HG02884 (cell line): ENCODE results near the gene PEMT.

Source experiments
- ATAC-seq: cut with Tn5 transposase; IDR thresholded peaks from one replicate; pipeline ENCODE4 v1.9.1; 2021; ENCODE audit warnings: mild to moderate bottlenecking, moderate library complexity; ENCODE audit not compliant: unreplicated experiment

The PEMT gene

GRCh38 chr17:17537311-17538099 lies 54.0 kb downstream of the PEMT start:
- no peak for ATAC-seq

- ATAC-seq, result no peak
Observed at GRCh38 chr17:17536702-17537101, 54.8 kb downstream of the PEMT start.

- ATAC-seq, result no peak
Observed at GRCh38 chr17:17535957-17536356, 55.6 kb downstream of the PEMT start.

- no peak for ATAC-seq
Observed at GRCh38 chr17:17533901-17534441, 57.5 kb downstream of the PEMT start.

GRCh38 chr17:17532991-17533390 lies 58.5 kb downstream of the PEMT start:
- no peak for ATAC-seq

GRCh38 chr17:17531156-17531555 lies 60.4 kb downstream of the PEMT start:
- no peak for ATAC-seq

GRCh38 chr17:17528696-17529652 lies 62.5 kb downstream of the PEMT start:
- no peak for ATAC-seq

GRCh38 chr17:17527956-17528500 lies 63.5 kb downstream of the PEMT start:
- no peak for ATAC-seq

GRCh38 chr17:17527534-17527933 lies 64.0 kb downstream of the PEMT start:
- no peak for ATAC-seq

GRCh38 chr17:17526369-17526768 lies 65.1 kb downstream of the PEMT start:
- ATAC-seq, result no peak

GRCh38 chr17:17525956-17526355 lies 65.6 kb downstream of the PEMT start:
- ATAC-seq, result no peak

GRCh38 chr17:17525311-17525710 lies 66.2 kb downstream of the PEMT start:
- no peak for ATAC-seq

- ATAC-seq, result no peak
Observed at GRCh38 chr17:17523731-17524490, 67.6 kb downstream of the PEMT start.

- no peak for ATAC-seq
Observed at GRCh38 chr17:17523001-17523730, 68.3 kb downstream of the PEMT start.

- ATAC-seq, result no peak
Observed at GRCh38 chr17:17520599-17521232, 70.8 kb downstream of the PEMT start.

GRCh38 chr17:17519886-17520285 lies 71.6 kb downstream of the PEMT start:
- no peak for ATAC-seq

GRCh38 chr17:17518951-17519350 lies 72.6 kb downstream of the PEMT start:
- ATAC-seq, result no peak

- ATAC-seq, result no peak
Observed at GRCh38 chr17:17518014-17518413, 73.5 kb downstream of the PEMT start.

GRCh38 chr17:17516941-17517720 lies 74.4 kb downstream of the PEMT start:
- no peak for ATAC-seq
